ENCODE data around the gene POLR1C. TPM values are rescaled to one million over a fixed set of nuclear protein-coding genes. Genes with fewer than 3 reads are reported as not detected.
"Not testable (repeated sequence)": the region's sequence is repeated elsewhere in the genome, so short reads cannot be mapped to it uniquely, and the experiment has no call there.

POLR1C gene
- total RNA-seq = 22.0 TPM

- DNase-seq = peak; percentile 93
Measured at GRCh38 chr6:43516697-43517504, at the start of gene POLR1C, which contains the start of gene YIPF3. Gene POLR1C, plus strand, starts transcription at chr6:43517089. Its CDS starts 21 bp downstream, at chr6:43517110. Gene YIPF3, minus strand, starts transcription at chr6:43516926. Its CDS starts 119 bp downstream, at chr6:43516807.

GRCh38 chr6:43467265-43467664, 49.6 kb upstream of the POLR1C start:
- DNase-seq = not testable (repeated sequence)

GRCh38 chr6:43467752-43468151, 49.1 kb upstream of the POLR1C start:
- DNase-seq = no peak

GRCh38 chr6:43468240-43468639, 48.6 kb upstream of the POLR1C start:
- DNase-seq = no peak

GRCh38 chr6:43468748-43469681, 47.9 kb upstream of the POLR1C start:
- no peak for DNase-seq

- DNase-seq = no peak
Measured at GRCh38 chr6:43469947-43470346, 46.9 kb upstream of the POLR1C start.

- no peak for DNase-seq
Measured at GRCh38 chr6:43471399-43471798, 45.5 kb upstream of the POLR1C start.

- no peak for DNase-seq
Measured at GRCh38 chr6:43472515-43472914, 44.4 kb upstream of the POLR1C start.

GRCh38 chr6:43475516-43475915, 41.4 kb upstream of the POLR1C start:
- DNase-seq = no peak

- no peak for DNase-seq
Measured at GRCh38 chr6:43476746-43477145, 40.1 kb upstream of the POLR1C start.

- peak; percentile 89 for DNase-seq
Measured at GRCh38 chr6:43477235-43478007, 39.5 kb upstream of the POLR1C start, which contains the start of gene TJAP1. Gene TJAP1, plus strand, starts transcription at chr6:43477570. Its CDS starts 21,432 bp downstream, at chr6:43499002.

GRCh38 chr6:43478008-43478372, 38.9 kb upstream of the POLR1C start:
- DNase-seq = no peak

GRCh38 chr6:43481075-43481474, 35.8 kb upstream of the POLR1C start:
- no peak for DNase-seq

- no peak for DNase-seq
Measured at GRCh38 chr6:43481591-43482236, 35.2 kb upstream of the POLR1C start.

- no peak for DNase-seq
Measured at GRCh38 chr6:43488667-43489276, 28.1 kb upstream of the POLR1C start.

GRCh38 chr6:43489277-43490072, 27.4 kb upstream of the POLR1C start:
- peak; percentile 91 for DNase-seq

GRCh38 chr6:43490523-43490939, 26.4 kb upstream of the POLR1C start:
- DNase-seq = no peak

GRCh38 chr6:43491750-43492661, 24.9 kb upstream of the POLR1C start:
- DNase-seq = peak; percentile 90

GRCh38 chr6:43492673-43493072, 24.2 kb upstream of the POLR1C start:
- DNase-seq = no peak
